Measurements from ENCODE around the gene ITCH. TPM values are rescaled to one million over a fixed set of nuclear protein-coding genes. Genes with fewer than 3 reads are reported as not detected.
"Not testable (repeated sequence)": the region's sequence is repeated elsewhere in the genome, so short reads cannot be mapped to it uniquely, and the experiment has no call there.

Gene ITCH
- total and polyA plus RNA-seq, 2 experiments from 2014 or later, result 14.3 to 39.2 TPM

GRCh38 chr20:34516247-34517113, 153.4 kb downstream of the ITCH start, which contains the start of gene DYNLRB1:
TSS of gene DYNLRB1 (plus strand) at chr20:34516422. CDS start at chr20:34516459, 37 bp downstream.
- Histone ChIP-seq H3K27ac (peak within 1 kb of the TSS; percentile 97), H3K27me3 (no peaks in the 10 kb centered on the region), H3K4me3 (peak within 1 kb of the TSS; percentile 78), H3K36me3 (no peaks in the 10 kb centered on the region), H3K9me3 (ENCODE audit: low read depth) (no peaks in the 10 kb centered on the region), H3K4me1 (ENCODE audit: low read depth) (peaks cover 5% of the 10 kb centered on the region)
- TF ChIP-seq CTCF (IDR thresholded peaks at IDR 0.05; ENCODE audit: low read depth, low read length), result no peak
- peak; percentile 98 to 100 for DNase-seq (ENCODE audit: low read depth in 1 of 2, low spot score in 1 of 2)

- no peak for DNase-seq (ENCODE audit: low read depth in 1 of 2, low spot score in 1 of 2)
- H3K27ac ChIP-seq, result no peak overlapping the region
Observed at GRCh38 chr20:34517114-34517505, 154.0 kb downstream of the ITCH start.

GRCh38 chr20:34518863-34519262, 155.8 kb downstream of the ITCH start:
- not testable (repeated sequence) for DNase-seq (ENCODE audit: low read depth in 1 of 2, low spot score in 1 of 2); H3K36me3 ChIP-seq; H3K9me3 ChIP-seq (ENCODE audit: low read depth); H3K27me3 ChIP-seq; H3K27ac ChIP-seq; H3K4me1 ChIP-seq (ENCODE audit: low read depth); H3K4me3 ChIP-seq

More at GRCh38 chr20:34517114-34517505, 154.0 kb downstream of the ITCH start:
- Histone ChIP-seq H3K9me3 (ENCODE audit: low read depth) (no peaks in the 10 kb centered on the region), H3K27me3 (no peaks in the 10 kb centered on the region), H3K36me3 (no peaks in the 10 kb centered on the region), H3K4me1 (ENCODE audit: low read depth) (peaks cover 5% of the 10 kb centered on the region), H3K4me3 (peak overlapping the region; percentile 78)
- no peak for TF ChIP-seq CTCF (IDR thresholded peaks at IDR 0.05; ENCODE audit: low read depth, low read length)

GRCh38 chr20:34519841-34520240, 156.8 kb downstream of the ITCH start:
- not testable (repeated sequence) for H3K9me3 ChIP-seq (ENCODE audit: low read depth); H3K36me3 ChIP-seq; H3K4me1 ChIP-seq (ENCODE audit: low read depth); H3K4me3 ChIP-seq; H3K27ac ChIP-seq; H3K27me3 ChIP-seq; DNase-seq (ENCODE audit: low read depth in 1 of 2, low spot score in 1 of 2)

GRCh38 chr20:34522969-34523871, 160.1 kb downstream of the ITCH start:
- peak; percentile 52 to 55 for DNase-seq (ENCODE audit: low read depth in 1 of 2, low spot score in 1 of 2)
- H3K27me3 ChIP-seq, result no peaks in the 10 kb centered on the region
- peak overlapping the region; percentile 17 for H3K27ac ChIP-seq
- no peak overlapping the region for H3K4me3 ChIP-seq
- peaks cover 4% of the 10 kb centered on the region for H3K4me1 ChIP-seq (ENCODE audit: low read depth)
- H3K9me3 ChIP-seq (ENCODE audit: low read depth), result no peaks in the 10 kb centered on the region
- peak; percentile 62 for TF ChIP-seq CTCF (IDR thresholded peaks at IDR 0.05; ENCODE audit: low read depth, low read length)
- peaks cover 13% of the 10 kb centered on the region for H3K36me3 ChIP-seq

GRCh38 chr20:34524426-34524825, 161.4 kb downstream of the ITCH start:
- Histone ChIP-seq H3K36me3 (peaks cover 18% of the 10 kb centered on the region), H3K27me3 (no peaks in the 10 kb centered on the region), H3K4me1 (ENCODE audit: low read depth) (peaks cover 4% of the 10 kb centered on the region), H3K9me3 (ENCODE audit: low read depth) (no peaks in the 10 kb centered on the region), H3K27ac (no peak overlapping the region), H3K4me3 (no peak overlapping the region)
- DNase-seq (ENCODE audit: low read depth in 1 of 2, low spot score in 1 of 2), result no peak
- no peak for TF ChIP-seq CTCF (IDR thresholded peaks at IDR 0.05; ENCODE audit: low read depth, low read length)
